Nephron progenitor cell (in vitro differentiated cells): Measurements from ENCODE around the gene CARMIL1.

Experiments
- DNase-seq: peaks from one replicate; pipeline ENCODE4 v3.0.0; 2021
- H3K27ac Mint-ChIP-seq: 2 replicates; pipeline ENCODE4 v1.8.0; 2021; ENCODE audit warnings: mild to moderate bottlenecking, moderate library complexity, mixed read lengths
- H3K27me3 Mint-ChIP-seq: 2 replicates; pipeline ENCODE4 v1.8.0; 2021; ENCODE audit warnings: mild to moderate bottlenecking, low read depth, mixed read lengths; ENCODE audit not compliant: poor library complexity
- H3K36me3 Mint-ChIP-seq: 2 replicates; pipeline ENCODE4 v1.8.0; 2021; ENCODE audit warnings: low read depth, mixed read lengths
- H3K4me1 Mint-ChIP-seq: 2 replicates; pipeline ENCODE4 v1.8.0; 2021; ENCODE audit warnings: mixed read lengths
- H3K4me3 Mint-ChIP-seq: 2 replicates; pipeline ENCODE4 v1.8.0; 2021; ENCODE audit warnings: mild to moderate bottlenecking, moderate library complexity, mixed read lengths
- H3K9me3 Mint-ChIP-seq: 2 replicates; pipeline ENCODE4 v1.8.0; 2021; ENCODE audit warnings: mild to moderate bottlenecking, moderate library complexity, mixed read lengths
- CTCF ChIP-seq: fragments of 200-600 bp; sonication (generic); IDR thresholded peaks from 2 replicates; pipeline ENCODE4 v1.5.0; 2021; ENCODE audit warnings: antibody characterized with exemption

The CARMIL1 gene

GRCh38 chr6:25287941-25288340 lies 8.8 kb downstream of the CARMIL1 start:
- Mint-ChIP-seq H3K4me1 (peaks cover 17% of the 10 kb centered on the region), H3K9me3 (no peaks in the 10 kb centered on the region), H3K27me3 (peaks cover 7% of the 10 kb centered on the region), H3K4me3 (no peak overlapping the region), H3K27ac (no peak overlapping the region), H3K36me3 (no peaks in the 10 kb centered on the region)
- no peak for TF ChIP-seq CTCF
- no peak for DNase-seq

GRCh38 chr6:25288518-25288917 lies 9.3 kb downstream of the CARMIL1 start:
- peaks cover 17% of the 10 kb centered on the region for H3K4me1 Mint-ChIP-seq
- DNase-seq, result no peak
- H3K27me3 Mint-ChIP-seq, result peaks cover 7% of the 10 kb centered on the region
- H3K36me3 Mint-ChIP-seq, result no peaks in the 10 kb centered on the region
- no peak for TF ChIP-seq CTCF
- H3K27ac Mint-ChIP-seq, result no peak overlapping the region
- no peaks in the 10 kb centered on the region for H3K9me3 Mint-ChIP-seq
- no peak overlapping the region for H3K4me3 Mint-ChIP-seq

- no peak for DNase-seq
- no peaks in the 10 kb centered on the region for H3K36me3 Mint-ChIP-seq
- H3K4me3 Mint-ChIP-seq, result no peak overlapping the region
- TF ChIP-seq CTCF, result no peak
- H3K9me3 Mint-ChIP-seq, result no peaks in the 10 kb centered on the region
- no peak overlapping the region for H3K27ac Mint-ChIP-seq
- H3K27me3 Mint-ChIP-seq, result peaks cover 3% of the 10 kb centered on the region
- peaks cover 17% of the 10 kb centered on the region for H3K4me1 Mint-ChIP-seq
Observed at GRCh38 chr6:25290306-25291060, 11.3 kb downstream of the CARMIL1 start.

GRCh38 chr6:25292384-25292783 lies 13.2 kb downstream of the CARMIL1 start:
- Mint-ChIP-seq H3K4me1 (peaks cover 28% of the 10 kb centered on the region), H3K4me3 (no peak overlapping the region), H3K27ac (no peak overlapping the region), H3K36me3 (no peaks in the 10 kb centered on the region), H3K27me3 (peaks cover 6% of the 10 kb centered on the region), H3K9me3 (no peaks in the 10 kb centered on the region)
- no peak for TF ChIP-seq CTCF
- no peak for DNase-seq

- H3K9me3 Mint-ChIP-seq, result no peaks in the 10 kb centered on the region
- H3K27me3 Mint-ChIP-seq, result peaks cover 5% of the 10 kb centered on the region
- H3K4me3 Mint-ChIP-seq, result no peak overlapping the region
- H3K27ac Mint-ChIP-seq, result no peak overlapping the region
- DNase-seq, result no peak
- H3K4me1 Mint-ChIP-seq, result peaks cover 19% of the 10 kb centered on the region
- no peaks in the 10 kb centered on the region for H3K36me3 Mint-ChIP-seq
- TF ChIP-seq CTCF, result no peak
Observed at GRCh38 chr6:25295651-25296050, 16.5 kb downstream of the CARMIL1 start.

GRCh38 chr6:25296217-25296905 lies 17.2 kb downstream of the CARMIL1 start:
- Mint-ChIP-seq H3K27ac (no peak overlapping the region), H3K27me3 (peaks cover 5% of the 10 kb centered on the region), H3K4me3 (no peak overlapping the region), H3K4me1 (peaks cover 16% of the 10 kb centered on the region), H3K36me3 (no peaks in the 10 kb centered on the region), H3K9me3 (no peaks in the 10 kb centered on the region)
- no peak for DNase-seq
- TF ChIP-seq CTCF, result no peak
